Mononuclear cell (primary cell): ENCODE data around the gene TMEM235. TPM values are rescaled to one million over a fixed set of nuclear protein-coding genes. Genes with fewer than 3 reads are reported as not detected.

Experiments
- H3K27me3 ChIP-seq: 2 replicates; pipeline ENCODE4 v1.6.0; 2011; ENCODE audit warnings: low read length, control low read depth; ENCODE audit not compliant: insufficient read depth
- H3K4me1 ChIP-seq: 2 replicates; pipeline ENCODE4 v1.5.1; 2011; ENCODE audit warnings: mild to moderate bottlenecking, low read length, control low read depth; ENCODE audit not compliant: insufficient read depth
- H3K4me3 ChIP-seq: 2 replicates; pipeline ENCODE4 v1.5.1; 2011; ENCODE audit warnings: mild to moderate bottlenecking, low read length, moderate library complexity
- H3K9me3 ChIP-seq: 2 replicates; pipeline ENCODE4 v1.5.1; 2011; ENCODE audit warnings: low read depth, mild to moderate bottlenecking, control low read depth, low read length
- total RNA-seq: library from RNA; depleted of rRNA; stranded (reverse); fragments of >200 nt; gene quantifications from one replicate; pipeline ENCODE4 v1.2.3, GENCODE V29; 2012

The TMEM235 gene
- total RNA-seq, 1 donor = not detected

DNA sequence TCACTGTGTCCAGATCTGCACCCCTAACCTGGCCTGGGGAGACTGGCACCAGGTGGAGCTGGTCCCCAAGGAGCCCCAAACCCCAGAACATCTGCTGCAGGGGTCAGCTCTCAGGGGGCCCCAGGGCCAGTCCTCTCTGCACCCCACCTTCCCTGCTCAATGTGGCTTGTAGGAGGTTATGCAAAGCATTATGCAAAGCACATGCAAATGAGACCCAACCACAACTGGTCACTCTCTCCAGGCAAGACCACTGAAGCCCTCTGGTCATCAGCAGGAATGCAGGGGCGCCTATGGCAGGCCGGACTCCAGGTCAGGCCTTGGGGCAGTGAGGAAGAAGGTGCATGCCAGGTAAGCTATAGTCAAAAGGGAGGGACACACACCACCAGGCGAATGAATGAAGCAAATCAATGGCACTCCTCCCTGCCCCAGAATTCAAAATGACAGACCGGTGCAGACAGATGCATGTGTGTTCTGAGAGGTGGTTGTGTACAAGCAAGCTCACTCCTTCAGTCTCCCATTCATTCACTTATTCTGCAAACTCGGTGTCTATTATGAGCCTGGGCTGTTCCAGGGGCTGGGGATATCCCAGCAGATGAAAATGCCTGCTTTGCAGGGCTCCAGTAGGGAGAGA is 48.0 kb downstream of the TMEM235 start:
- Histone ChIP-seq H3K27me3 (no peaks in the 10 kb centered on the region), H3K4me1 (peaks cover 12% of the 10 kb centered on the region), H3K4me3 (no peak overlapping the region), H3K9me3 (no peaks in the 10 kb centered on the region)

DNA sequence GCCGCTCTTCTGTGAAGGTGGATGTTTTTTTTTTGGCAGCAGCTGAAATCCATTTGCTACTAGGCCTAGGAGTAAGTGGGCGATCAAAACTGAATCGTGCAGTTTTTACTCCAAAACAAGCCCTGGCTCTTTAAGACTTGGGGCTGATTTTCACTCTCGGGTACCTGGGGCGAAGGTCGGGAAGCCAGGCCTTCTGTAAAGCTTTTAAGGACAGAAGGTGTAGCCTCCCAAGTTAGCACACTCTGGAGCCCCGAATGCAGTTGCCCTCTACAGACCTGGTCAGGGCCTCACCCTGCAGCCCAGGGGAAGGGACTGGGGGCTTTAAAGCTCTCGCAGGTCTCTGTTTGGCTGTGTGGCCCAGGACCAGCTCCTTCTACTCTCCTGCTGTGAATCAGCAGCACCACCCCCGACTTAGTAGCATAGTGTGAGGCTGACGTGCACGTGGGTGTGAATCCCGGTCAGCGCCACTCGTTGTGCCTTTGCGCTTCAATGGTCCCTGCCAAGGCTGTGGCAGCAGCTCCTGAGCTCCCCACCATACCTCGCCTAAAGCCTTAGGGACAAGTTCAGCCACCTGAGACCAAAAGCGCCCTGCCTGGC is 49.9 kb downstream of the TMEM235 start:
- no peaks in the 10 kb centered on the region for H3K27me3 ChIP-seq
- H3K4me3 ChIP-seq = no peak overlapping the region
- peaks cover 26% of the 10 kb centered on the region for H3K4me1 ChIP-seq
- H3K9me3 ChIP-seq = no peaks in the 10 kb centered on the region

DNA sequence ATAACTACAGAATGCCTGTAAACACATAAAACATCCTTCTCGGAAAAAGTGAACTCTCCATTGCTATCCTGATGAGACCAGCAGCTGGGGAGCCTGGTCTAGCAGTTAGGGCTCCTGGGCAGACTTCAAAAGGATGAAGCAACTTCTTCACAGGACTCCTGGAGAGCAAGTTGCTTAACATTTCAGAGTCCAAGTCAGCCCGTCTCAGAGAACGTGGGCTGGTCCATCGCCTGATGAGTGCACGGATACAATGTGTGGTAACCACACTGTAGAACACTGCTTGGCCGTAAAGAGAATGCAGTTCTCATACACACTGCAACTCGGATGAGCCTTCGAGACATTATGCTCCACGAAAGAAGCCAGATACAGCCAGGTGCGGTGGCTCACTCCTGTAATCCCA is 52.7 kb downstream of the TMEM235 start:
- Histone ChIP-seq H3K4me3 (no peak overlapping the region), H3K9me3 (no peaks in the 10 kb centered on the region), H3K27me3 (no peaks in the 10 kb centered on the region), H3K4me1 (peaks cover 26% of the 10 kb centered on the region)

DNA sequence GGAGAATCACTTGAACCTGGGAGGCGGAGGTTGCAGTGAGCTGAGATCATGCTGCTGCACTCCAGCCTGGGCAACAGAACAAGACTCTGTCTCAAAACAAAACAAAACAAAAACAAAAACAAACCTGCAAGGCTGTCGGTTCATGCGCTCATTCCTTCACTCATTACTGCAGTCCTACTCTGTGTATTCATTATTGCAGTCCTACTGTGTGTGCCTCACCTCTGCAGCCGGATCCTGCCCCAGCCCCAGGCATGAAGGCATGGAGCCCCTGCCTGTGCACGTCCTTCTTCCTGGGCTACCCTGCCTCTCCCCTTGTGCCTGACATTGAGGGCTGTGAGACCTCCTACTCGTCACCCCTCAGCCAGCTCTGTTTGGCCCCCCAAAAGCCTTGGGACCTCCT is 57.6 kb downstream of the TMEM235 start:
- H3K9me3 ChIP-seq = no peaks in the 10 kb centered on the region
- peaks cover 35% of the 10 kb centered on the region for H3K4me1 ChIP-seq
- no peak overlapping the region for H3K4me3 ChIP-seq
- no peaks in the 10 kb centered on the region for H3K27me3 ChIP-seq

DNA sequence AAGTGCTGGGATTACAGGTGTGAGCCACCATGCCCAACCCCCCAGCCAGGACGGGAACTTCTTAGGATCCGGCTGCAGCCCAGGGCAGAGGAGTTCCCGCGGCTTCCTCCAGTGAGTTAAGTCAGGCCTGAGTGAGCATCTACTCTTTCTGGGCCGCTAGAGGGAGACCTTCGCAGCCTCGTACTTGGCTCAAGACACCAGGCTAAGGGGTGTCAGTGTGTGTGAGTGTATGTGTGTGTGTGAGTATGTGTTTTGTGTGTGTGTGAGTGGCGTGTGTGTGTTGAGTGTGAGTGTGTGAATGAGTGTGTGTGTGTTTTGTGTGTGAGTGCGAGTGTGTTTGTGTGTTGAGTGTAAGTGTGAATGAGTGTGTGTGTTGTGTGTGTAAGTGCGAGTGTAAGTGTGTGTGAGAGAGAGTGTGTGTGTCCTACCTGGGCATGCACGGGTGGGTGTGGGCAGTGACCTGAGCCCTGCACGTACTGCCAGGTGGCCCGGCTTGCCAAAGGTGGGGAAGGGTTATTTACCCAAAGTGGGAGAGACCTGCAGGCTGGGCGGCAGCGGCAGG is 58.5 kb downstream of the TMEM235 start:
- H3K27me3 ChIP-seq = no peaks in the 10 kb centered on the region
- no peaks in the 10 kb centered on the region for H3K9me3 ChIP-seq
- no peak overlapping the region for H3K4me3 ChIP-seq
- H3K4me1 ChIP-seq = peaks cover 30% of the 10 kb centered on the region

Other genes with a start within 250 kb of the TMEM235 start
- gene TMC6, start 102.9 kb upstream of the TMEM235 start, total RNA-seq = 136 TPM
- gene TMC8, start 100.9 kb upstream of the TMEM235 start, total RNA-seq = 138 TPM
- not detected for gene C17orf99, start 85.2 kb upstream of the TMEM235 start, total RNA-seq
- 44.7 TPM for gene SYNGR2, start 63.0 kb upstream of the TMEM235 start, total RNA-seq
- gene TK1, start 44.6 kb upstream of the TMEM235 start, total RNA-seq = 0.94 TPM
- gene AFMID, start 44.3 kb upstream of the TMEM235 start, total RNA-seq = 5.0 TPM
- gene BIRC5, start 17.4 kb upstream of the TMEM235 start, total RNA-seq = 0.21 TPM
- 503 TPM for gene SOCS3, start 128.4 kb downstream of the TMEM235 start, total RNA-seq
- gene PGS1, start 147.0 kb downstream of the TMEM235 start, total RNA-seq = 62.8 TPM